IPS-20b (cell line): Measurements from ENCODE around the gene MYL6.
"Not testable (repeated sequence)": the region's sequence is repeated elsewhere in the genome, so short reads cannot be mapped to it uniquely, and the experiment has no call there.

Experiments used
- H3K27ac ChIP-seq: one replicate; pipeline ENCODE4 v1.5.1; 2013; ENCODE audit warnings: low read length
- H3K27me3 ChIP-seq: 2 replicates; pipeline ENCODE4 v1.6.1; 2013; ENCODE audit warnings: mild to moderate bottlenecking, low read length, inconsistent platforms; ENCODE audit not compliant: insufficient read depth
- H3K36me3 ChIP-seq: 2 replicates; pipeline ENCODE4 v1.6.1; 2013; ENCODE audit warnings: low read depth, mild to moderate bottlenecking, inconsistent platforms, low read length, moderate library complexity; ENCODE audit not compliant: insufficient read depth
- H3K4me1 ChIP-seq: 2 replicates; pipeline ENCODE4 v1.6.1; 2013; ENCODE audit warnings: mild to moderate bottlenecking, control low read depth, inconsistent platforms, low read length, moderate library complexity; ENCODE audit not compliant: insufficient read depth
- H3K4me3 ChIP-seq: 2 replicates; pipeline ENCODE4 v1.5.1; 2013; ENCODE audit warnings: mild to moderate bottlenecking, low read length, inconsistent platforms
- H3K9ac ChIP-seq: 2 replicates; pipeline ENCODE4 v1.6.1; 2013; ENCODE audit warnings: low read depth, mild to moderate bottlenecking, inconsistent platforms, low read length, moderate library complexity
- H3K9me3 ChIP-seq: 2 replicates; pipeline ENCODE4 v1.6.1; 2013; ENCODE audit warnings: mild to moderate bottlenecking, low read depth, low read length, inconsistent platforms; ENCODE audit not compliant: insufficient read depth

MYL6 gene

DNA sequence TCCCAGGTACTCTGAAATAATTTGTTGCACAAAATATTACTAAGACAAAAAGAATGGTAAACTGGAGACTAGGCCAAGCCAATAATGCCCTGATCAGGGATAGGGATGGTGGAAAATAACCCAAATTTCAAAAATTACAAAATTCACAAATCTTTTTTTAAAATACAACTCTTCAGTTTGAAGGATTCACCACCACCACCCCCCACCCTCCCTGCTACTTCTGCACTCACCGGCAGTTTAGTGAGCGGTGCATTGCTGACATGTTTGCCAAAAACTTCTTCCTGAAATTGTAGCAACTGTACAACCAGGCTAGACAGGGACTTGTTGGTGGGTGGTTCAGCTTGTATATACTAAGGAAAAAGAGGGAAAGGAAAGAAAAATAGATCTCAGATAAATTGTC is 28.8 kb downstream of the MYL6 start:
- H3K27me3 ChIP-seq: no peaks in the 10 kb centered on the region
- peaks cover 56% of the 10 kb centered on the region for H3K36me3 ChIP-seq
- H3K4me3 ChIP-seq: no peak overlapping the region
- H3K4me1 ChIP-seq: peaks cover 12% of the 10 kb centered on the region; the same call in 1 of the 2 replicates
- H3K9me3 ChIP-seq: no peaks in the 10 kb centered on the region
- H3K27ac ChIP-seq: no peak overlapping the region
- peak overlapping the region; percentile 94; the same call in 1 of the 2 replicates for H3K9ac ChIP-seq

DNA sequence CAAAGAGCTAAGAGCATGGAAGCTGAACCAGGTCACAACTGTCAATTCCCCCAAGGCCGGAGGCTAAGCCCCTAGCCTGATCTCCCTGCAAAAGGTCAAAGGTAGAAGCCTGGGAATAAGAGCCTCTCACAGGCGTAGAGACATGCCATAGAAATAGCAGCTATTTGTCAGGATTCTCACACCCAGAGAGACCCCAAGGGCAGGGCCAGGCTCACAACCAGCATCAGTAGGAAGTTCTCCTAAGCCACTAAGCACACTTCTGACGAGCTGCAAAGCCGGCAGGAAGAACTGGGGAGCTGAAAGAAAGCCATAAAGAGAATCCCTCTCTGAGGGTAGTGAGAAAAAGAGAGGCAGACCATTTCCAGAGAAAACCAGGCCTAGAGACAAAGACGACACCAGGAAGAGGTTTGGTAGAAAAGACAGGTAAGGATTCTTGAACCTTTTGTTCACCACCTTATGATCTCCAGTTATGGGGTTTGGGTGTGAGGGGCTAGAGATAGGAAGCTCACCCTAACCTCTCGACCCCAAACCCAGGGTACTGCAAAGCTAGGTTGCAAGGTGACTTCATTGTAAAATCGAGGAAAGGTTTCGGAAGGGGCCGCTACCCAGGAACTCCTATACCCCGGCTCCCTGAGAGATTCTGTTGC is 30.1 kb downstream of the MYL6 start:
- Histone ChIP-seq H3K9ac (peak overlapping the region; percentile 94), H3K4me3 (peak overlapping the region; percentile 94), H3K4me1 (peaks cover 12% of the 10 kb centered on the region; the same call in 1 of the 2 replicates), H3K27me3 (no peaks in the 10 kb centered on the region), H3K36me3 (peaks cover 44% of the 10 kb centered on the region), H3K27ac (peak overlapping the region; percentile 36), H3K9me3 (no peaks in the 10 kb centered on the region)

DNA sequence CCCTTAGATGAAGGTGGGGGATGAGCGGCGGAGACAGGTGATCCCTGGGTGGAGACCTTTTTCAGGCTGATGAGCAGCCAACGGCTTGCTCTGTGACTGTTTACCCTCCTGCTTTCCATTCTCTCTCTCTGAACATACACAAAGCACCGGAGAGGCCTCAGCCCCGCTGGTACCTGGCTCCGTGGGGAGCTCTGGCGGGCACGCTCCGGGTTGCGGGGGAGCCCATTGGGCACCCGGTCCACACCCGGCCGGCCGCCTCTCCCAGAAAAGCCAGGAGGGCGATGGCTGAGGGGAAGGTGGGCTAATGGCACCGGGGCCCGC is 30.6 kb downstream of the MYL6 start:
- Histone ChIP-seq H3K36me3 (peaks cover 39% of the 10 kb centered on the region), H3K9ac (peak overlapping the region; percentile 94), H3K4me3 (peak overlapping the region; percentile 94), H3K4me1 (peaks cover 12% of the 10 kb centered on the region; the same call in 1 of the 2 replicates), H3K27me3 (no peaks in the 10 kb centered on the region), H3K27ac (peak overlapping the region; percentile 36), H3K9me3 (no peaks in the 10 kb centered on the region)

DNA sequence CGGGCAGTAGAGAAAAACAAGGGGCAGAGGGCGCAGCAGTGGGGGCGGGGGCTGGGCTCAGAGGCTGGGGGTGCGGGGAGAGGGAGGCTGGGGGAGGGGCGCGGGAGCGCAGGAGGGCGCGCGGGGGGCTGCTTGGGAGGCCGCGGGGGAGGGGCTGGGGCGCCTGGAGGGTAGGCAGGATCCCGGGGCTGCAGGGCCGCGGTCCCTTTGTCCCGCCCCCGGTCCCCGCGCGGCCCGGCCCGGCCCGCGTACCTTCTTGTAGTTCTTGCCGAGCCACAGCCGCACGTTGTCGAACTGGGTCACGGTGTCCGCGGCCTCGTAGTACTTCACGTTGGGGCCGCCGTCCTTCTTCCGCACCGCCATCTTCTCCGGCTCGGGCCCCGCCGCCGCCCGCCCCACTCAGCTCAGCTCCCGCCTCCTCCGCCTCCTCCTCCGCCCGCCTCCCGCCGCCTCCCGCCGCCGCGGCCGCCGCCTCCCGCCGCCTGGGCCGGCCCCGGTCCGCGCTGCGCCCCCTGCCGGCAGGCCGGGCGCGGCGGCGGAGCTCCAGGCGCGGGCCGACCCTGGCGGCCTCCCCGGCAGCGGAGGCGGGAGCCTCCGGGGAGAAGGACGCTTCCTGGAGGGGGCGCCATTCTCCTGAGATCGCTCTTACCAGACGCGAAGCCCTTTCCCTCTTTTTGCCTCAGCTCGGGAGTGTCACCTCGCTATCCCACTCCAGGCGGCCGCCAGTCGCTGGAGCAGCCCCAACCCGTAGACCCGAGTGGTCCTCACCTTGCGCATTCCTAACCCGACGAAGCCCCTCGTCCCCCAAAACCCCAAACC is 31.1 kb downstream of the MYL6 start, which contains the start of gene SMARCC2:
Gene SMARCC2 (minus strand): TSS at position 385 of the 819 bp plus-strand sequence. CDS start 22 bp downstream, at position 363.
- no peaks in the 10 kb centered on the region for H3K9me3 ChIP-seq
- peak within 1 kb of the TSS; percentile 98 for H3K4me3 ChIP-seq
- peak within 1 kb of the TSS; percentile 98 for H3K9ac ChIP-seq
- H3K27ac ChIP-seq: peak within 1 kb of the TSS; percentile 96
- no peaks in the 10 kb centered on the region for H3K27me3 ChIP-seq
- peaks cover 12% of the 10 kb centered on the region; the same call in 1 of the 2 replicates for H3K4me1 ChIP-seq
- H3K36me3 ChIP-seq: peaks cover 33% of the 10 kb centered on the region

DNA sequence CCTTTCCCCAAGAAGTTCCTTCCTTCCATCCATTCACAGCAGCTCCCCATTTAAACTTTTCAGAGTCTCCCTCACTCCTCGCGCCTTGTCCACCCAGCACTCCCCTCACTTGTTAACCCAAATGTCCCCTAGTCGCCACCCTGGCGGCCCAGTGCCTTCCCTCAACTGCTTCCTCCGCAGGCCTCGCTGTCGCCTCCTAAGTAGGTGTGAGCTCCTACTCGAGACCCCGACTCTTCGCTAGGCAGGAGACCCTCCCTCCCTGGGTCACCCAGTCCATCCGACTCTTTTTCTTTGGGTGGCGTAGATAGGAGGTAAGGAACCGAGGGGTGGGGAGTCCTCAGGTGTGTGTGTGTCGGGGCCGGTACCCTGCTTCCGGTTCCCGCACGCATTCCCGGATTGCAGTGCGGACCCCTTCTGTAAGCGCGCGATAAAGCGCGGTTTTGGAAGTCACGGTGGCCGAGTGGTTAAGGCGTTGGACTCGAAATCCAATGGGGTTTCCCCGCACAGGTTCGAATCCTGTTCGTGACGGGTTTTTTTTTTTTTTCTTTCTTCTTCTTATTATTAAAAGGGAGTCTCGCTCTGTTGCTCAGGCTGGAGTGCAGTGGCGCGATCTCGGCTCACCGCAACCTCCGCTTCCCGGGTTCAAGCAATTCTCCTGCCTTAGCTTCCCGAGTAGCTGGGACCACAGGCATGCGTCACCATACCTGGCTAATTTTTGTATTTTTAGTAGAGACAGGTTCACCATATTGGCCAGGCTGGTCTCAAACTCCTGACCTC is 31.9 kb downstream of the MYL6 start:
- H3K4me3 ChIP-seq: peak overlapping the region; percentile 98
- peaks cover 12% of the 10 kb centered on the region; the same call in 1 of the 2 replicates for H3K4me1 ChIP-seq
- no peaks in the 10 kb centered on the region for H3K9me3 ChIP-seq
- peak overlapping the region; percentile 98 for H3K9ac ChIP-seq
- H3K36me3 ChIP-seq: peaks cover 25% of the 10 kb centered on the region
- H3K27me3 ChIP-seq: no peaks in the 10 kb centered on the region
- peak overlapping the region; percentile 96 for H3K27ac ChIP-seq

DNA sequence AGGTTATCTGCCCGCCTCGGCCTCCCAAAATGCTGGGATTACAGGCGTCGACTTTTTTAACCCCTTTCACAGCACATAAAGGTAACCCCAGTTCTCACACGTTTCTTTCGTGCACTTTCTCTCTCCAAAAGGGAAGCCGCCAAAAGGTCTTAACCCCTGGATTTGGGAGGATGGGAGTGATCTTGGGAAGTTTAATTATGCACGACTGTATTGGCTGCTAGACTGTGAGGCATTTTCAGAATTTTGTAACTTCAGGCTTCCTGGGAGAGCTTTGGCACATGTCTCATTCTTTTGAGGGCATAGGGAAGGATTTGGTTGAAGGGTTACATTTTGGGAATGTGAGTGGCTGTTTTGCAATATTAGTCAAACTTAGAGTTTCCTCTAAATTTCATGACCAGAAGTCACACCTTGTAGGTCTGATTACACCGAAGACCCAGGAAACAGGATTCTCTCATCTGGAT is 32.6 kb downstream of the MYL6 start:
- Histone ChIP-seq H3K27me3 (no peaks in the 10 kb centered on the region), H3K4me3 (peak overlapping the region; percentile 98), H3K27ac (no peak overlapping the region), H3K36me3 (peaks cover 19% of the 10 kb centered on the region), H3K4me1 (peaks cover 12% of the 10 kb centered on the region; the same call in 1 of the 2 replicates), H3K9ac (peak overlapping the region; percentile 98; the same call in 1 of the 2 replicates), H3K9me3 (no peaks in the 10 kb centered on the region)

DNA sequence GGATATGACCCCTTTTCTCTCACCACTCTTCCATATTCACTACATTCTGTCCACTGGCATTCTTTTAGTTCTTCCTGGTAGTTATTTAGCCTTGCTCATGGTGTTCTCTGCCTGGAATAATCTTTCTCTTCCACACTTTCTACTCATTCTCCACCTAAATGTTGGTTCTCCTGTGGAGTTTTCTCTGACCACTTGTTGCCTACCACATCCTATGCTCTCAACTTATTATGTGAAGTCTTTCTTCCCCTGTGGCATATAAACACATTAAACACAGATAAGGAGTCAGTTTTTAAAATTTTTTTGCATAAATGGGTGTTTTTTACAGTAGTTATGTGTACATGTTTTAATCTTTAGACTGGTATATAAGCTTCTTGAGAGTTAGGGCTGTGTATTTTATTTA is 34.4 kb downstream of the MYL6 start:
- Histone ChIP-seq H3K4me1 (peaks cover 10% of the 10 kb centered on the region; the same call in 1 of the 2 replicates), H3K4me3 (no peak overlapping the region), H3K27ac (no peak overlapping the region), H3K27me3 (no peaks in the 10 kb centered on the region), H3K36me3 (peaks cover 2% of the 10 kb centered on the region; the same call in 1 of the 2 replicates), H3K9me3 (no peaks in the 10 kb centered on the region), H3K9ac (no peak overlapping the region)

DNA sequence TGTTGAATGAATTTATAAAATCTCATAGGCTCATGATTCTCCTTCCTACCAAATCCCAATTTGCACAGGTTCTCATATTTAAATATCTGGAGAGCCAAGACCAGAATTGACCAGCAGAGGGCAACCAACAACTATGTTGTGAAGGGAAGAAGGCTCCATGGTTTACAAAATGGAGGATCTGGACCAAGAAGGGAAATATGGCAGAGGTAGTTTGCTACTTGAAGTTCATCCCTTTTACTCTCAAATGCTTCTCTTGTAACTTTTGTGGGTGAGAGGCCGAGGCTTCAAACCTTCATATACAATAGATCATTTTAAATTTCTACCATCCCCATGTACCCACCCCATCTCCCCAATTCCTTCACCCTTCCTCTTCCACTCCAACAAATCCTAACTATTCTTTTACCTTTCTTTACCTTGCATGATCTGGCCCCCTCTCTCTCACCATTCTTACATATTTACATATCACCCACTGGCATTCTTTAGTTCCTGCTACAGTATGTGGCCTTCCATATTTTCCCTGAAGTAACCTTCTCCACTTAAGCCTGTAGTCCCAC is 34.9 kb downstream of the MYL6 start:
- Histone ChIP-seq H3K36me3 (no peaks in the 10 kb centered on the region), H3K4me3 (no peak overlapping the region), H3K4me1 (peaks cover 4% of the 10 kb centered on the region; the same call in 1 of the 2 replicates), H3K27ac (no peak overlapping the region), H3K9ac (no peak overlapping the region), H3K27me3 (no peaks in the 10 kb centered on the region), H3K9me3 (no peaks in the 10 kb centered on the region)

DNA sequence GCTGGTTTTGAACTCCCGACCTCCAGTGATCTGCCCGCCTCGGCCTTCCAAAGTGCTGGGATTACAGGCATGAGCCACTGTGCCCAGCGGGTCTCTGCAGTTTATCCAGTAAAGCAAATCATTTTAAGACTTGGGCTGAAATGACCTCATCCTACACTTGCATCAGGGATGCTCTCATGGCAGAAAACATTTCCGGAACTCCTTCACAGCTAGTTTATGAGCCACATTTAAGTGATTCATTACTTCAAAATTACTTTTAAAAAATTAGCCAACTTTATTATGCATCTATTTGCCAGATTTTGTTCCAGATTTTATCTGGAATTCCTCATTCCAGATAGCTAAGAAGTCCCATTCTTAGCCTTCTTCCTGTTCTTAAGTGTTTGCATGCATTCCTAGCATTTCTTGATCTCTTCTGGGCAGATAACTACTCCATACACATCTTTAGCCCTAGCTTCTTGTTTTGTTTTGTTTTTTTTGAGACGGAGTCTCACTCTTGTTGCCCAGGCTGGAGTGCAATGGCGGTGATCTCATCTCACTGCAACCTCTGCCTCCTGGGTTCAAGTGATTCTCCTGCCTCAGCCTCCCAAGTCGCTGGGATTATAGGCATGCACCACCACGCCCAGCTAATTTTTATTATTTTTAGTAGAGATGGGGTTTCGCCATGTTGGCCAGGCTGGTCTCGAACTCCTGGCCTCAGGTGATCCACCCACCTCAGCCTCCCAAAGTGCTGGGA is 38.8 kb downstream of the MYL6 start:
- not testable (repeated sequence) for H3K9me3 ChIP-seq, H3K9ac ChIP-seq, H3K36me3 ChIP-seq, H3K27me3 ChIP-seq, H3K27ac ChIP-seq, H3K4me1 ChIP-seq, H3K4me3 ChIP-seq

DNA sequence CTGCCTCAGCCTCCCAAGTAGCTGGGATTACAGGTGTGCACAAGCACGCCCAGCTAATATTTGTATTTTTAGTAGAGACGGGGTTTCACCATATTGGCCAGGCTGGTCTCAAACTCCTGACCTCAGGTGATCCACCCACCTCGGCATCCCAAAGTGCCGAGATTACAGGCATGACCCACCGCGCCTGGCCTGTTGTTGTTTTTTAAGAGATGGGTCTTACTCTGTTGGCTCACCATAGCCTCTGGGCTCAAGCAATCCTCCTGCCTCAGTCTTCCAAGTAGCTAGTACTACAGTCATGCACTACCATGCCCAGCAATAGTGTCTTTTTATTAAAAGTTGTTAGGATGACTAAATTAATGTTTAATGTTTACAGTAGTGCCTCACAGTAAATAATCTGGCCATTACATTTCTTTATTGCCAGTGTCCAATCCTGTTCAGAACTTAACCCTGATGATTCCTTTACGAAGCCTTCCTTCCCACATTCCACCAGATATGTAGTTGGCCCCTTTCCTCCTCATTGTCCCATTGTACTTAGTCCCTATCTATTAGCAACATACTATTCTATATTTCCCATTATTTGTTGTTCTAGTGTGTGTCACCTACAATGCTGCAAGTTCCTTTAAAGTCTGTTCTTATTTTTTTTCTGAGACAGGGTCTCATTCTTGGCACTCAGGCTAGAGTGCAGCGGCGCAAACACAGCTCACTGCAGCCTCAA is 39.9 kb downstream of the MYL6 start:
- no peaks in the 10 kb centered on the region for H3K36me3 ChIP-seq
- H3K27me3 ChIP-seq: no peaks in the 10 kb centered on the region
- no peak overlapping the region for H3K4me3 ChIP-seq
- no peak overlapping the region for H3K9ac ChIP-seq
- no peaks in the 10 kb centered on the region for H3K4me1 ChIP-seq
- no peak overlapping the region for H3K27ac ChIP-seq
- no peaks in the 10 kb centered on the region for H3K9me3 ChIP-seq
